Panc1 (cell line): ENCODE measurements around the gene FHIT. TPM values are rescaled to one million over a fixed set of nuclear protein-coding genes. Genes with fewer than 3 reads are reported as not detected.
"Not testable (repeated sequence)": the region's sequence is repeated elsewhere in the genome, so short reads cannot be mapped to it uniquely, and the experiment has no call there.

ENCODE experiments used
- ATAC-seq: fragments of 200-7000 bp; cut with Tn5 transposase; 2 replicates; pipeline ENCODE4 v1.9.1; 2020; ENCODE audit warnings: mild to moderate bottlenecking, moderate library complexity
- BruUV-seq: library from RNA; stranded (reverse); fragments of 400-500 nt; replicated peaks from 2 replicates; lab custom pipeline; 2021; lab: Mats Ljungman, UMichigan
- CTCF ChIA-PET: fragments of 300-600 bp; sonication (Branson Sonifier 250); formaldehyde crosslinking; loops from one replicate; lab custom pipeline; 2022; ENCODE audit warnings: antibody characterized with exemption; lab: Charles Lee
- POLR2A ChIA-PET: fragments of 300-600 bp; sonication (Branson Sonifier 250); formaldehyde crosslinking; loops from one replicate; lab custom pipeline; 2022; ENCODE audit warnings: antibody characterized with exemption; lab: Charles Lee
- DNase-seq: peaks from one replicate; pipeline ENCODE4 v3.0.0-alpha.2; 2010; ENCODE audit warnings: low read depth, low spot score
- H3K27ac ChIP-seq: 2 replicates; pipeline ENCODE4 v1.5.1; 2011; ENCODE audit warnings: mild to moderate bottlenecking, low read length, inconsistent platforms
- H3K27me3 ChIP-seq: fragments of 200-500 bp; sonication (Bioruptor generic); 2 replicates; pipeline ENCODE4 v1.6.0; 2014; ENCODE audit warnings: low read length, inconsistent platforms; ENCODE audit not compliant: control insufficient read depth, insufficient read depth
- H3K36me3 ChIP-seq: fragments of 200-500 bp; sonication (Bioruptor generic); 2 replicates; pipeline ENCODE4 v1.5.1; 2014; ENCODE audit warnings: inconsistent platforms, mild to moderate bottlenecking, low read length, moderate library complexity; ENCODE audit not compliant: control insufficient read depth, insufficient read depth
- H3K4me1 ChIP-seq: 2 replicates; pipeline ENCODE4 v1.5.1; 2011; ENCODE audit warnings: inconsistent platforms, mild to moderate bottlenecking, low read length, moderate library complexity; ENCODE audit not compliant: control insufficient read depth, insufficient read depth
- H3K4me3 ChIP-seq, 2 experiments: 2 replicates each; pipeline ENCODE4 v1.5.1; 2011 to 2012; ENCODE audit warnings: low read depth in 2 of 2, low read length in 2 of 2, mild to moderate bottlenecking in 2 of 2, inconsistent platforms in 1 of 2, moderate library complexity in 1 of 2
- H3K9me3 ChIP-seq: fragments of 200-500 bp; sonication (Bioruptor generic); 2 replicates; pipeline ENCODE4 v1.5.1; 2014; ENCODE audit warnings: low read depth, mild to moderate bottlenecking, inconsistent platforms, low read length, moderate library complexity; ENCODE audit not compliant: control insufficient read depth, insufficient read depth
- POLR2AphosphoS5 ChIP-seq: IDR thresholded peaks from 2 replicates; pipeline ENCODE4 v1.6.1; 2012; ENCODE audit warnings: mild to moderate bottlenecking, low read depth, low read length, moderate library complexity
- SIN3A ChIP-seq: IDR thresholded peaks from 2 replicates; pipeline ENCODE4 v1.6.1; 2012; ENCODE audit warnings: low read depth, mild to moderate bottlenecking, low read length, moderate library complexity, borderline replicate concordance; ENCODE audit not compliant: insufficient read depth
- TCF7L2 ChIP-seq: IDR thresholded peaks from 2 replicates; pipeline ENCODE4 v1.6.1; 2011; ENCODE audit warnings: mild to moderate bottlenecking, low read depth, low read length, inconsistent platforms
- in situ Hi-C: cut with HindIII; loops from 2 replicates; pipeline ENCODE4 v1.10.0; 2016; ENCODE audit warnings: low sequenced_read_pairs, low pct_unique_long_range_greater_than_20kb
- intact Hi-C: fragments of 100-400 bp; cut with micrococcal nuclease; formaldehyde crosslinking; loops from one replicate; pipeline ENCODE4 v1.10.0; 2022; ENCODE audit not compliant: unreplicated experiment
- total RNA-seq: library from RNA; stranded (reverse); gene quantifications from one replicate; pipeline ENCODE4 v1.2.1, GENCODE V29; 2021; ENCODE audit not compliant: unreplicated experiment
- TF ChIP-seq, protein P1 (sequence below): fragments of 450-650 bp; IDR thresholded peaks from 2 replicates; pipeline ENCODE4 v1.5.1; 2017; ENCODE audit warnings: mild to moderate bottlenecking
- TF ChIP-seq, protein P2 (sequence below), 2 experiments: IDR thresholded peaks; 2 replicates each; pipeline ENCODE4 v1.6.1; 2011 to 2012; ENCODE audit warnings: low read depth in 2 of 2, control low read depth in 1 of 2, low read length in 1 of 2, mild to moderate bottlenecking in 1 of 2, moderate library complexity in 1 of 2; ENCODE audit not compliant: insufficient read depth in 1 of 2

FHIT gene
- total RNA-seq, 1 experiment from 2014 or later, result 2.2 TPM

DNA sequence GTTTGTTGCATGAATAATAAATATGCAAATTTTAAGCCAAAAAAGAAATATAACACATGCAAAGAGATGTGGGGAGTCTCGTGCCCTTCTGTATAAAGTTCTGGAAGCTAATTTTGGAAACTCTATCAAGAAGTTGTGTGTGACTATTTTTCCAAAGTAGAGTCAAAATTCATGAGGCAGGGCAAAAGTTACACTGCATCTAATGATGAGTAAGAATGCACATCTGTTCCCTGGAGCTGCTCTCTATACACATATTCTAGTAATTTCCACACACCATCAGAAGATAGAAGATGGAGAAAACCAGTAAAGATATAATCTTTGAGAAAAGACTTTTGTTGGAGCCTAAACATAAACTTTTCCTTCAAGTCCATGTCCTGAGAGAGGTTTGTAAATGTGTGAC lies 199.6 kb downstream of the FHIT start:
- intact Hi-C loops, result no loop called here
- ChIA-PET POLR2A (no interaction called here), CTCF (no interaction called here)
- Histone ChIP-seq H3K4me1 (no peaks in the 10 kb centered on the region), H3K9me3 (no peaks in the 10 kb centered on the region), H3K36me3 (no peaks in the 10 kb centered on the region), H3K27me3 (no peaks in the 10 kb centered on the region), H3K27ac (no peak overlapping the region), H3K4me3 (no peak overlapping the region)
- BruUV-seq, result no TSS peak
- no peak for ATAC-seq
- TF ChIP-seq POLR2AphosphoS5, result no peak
- no peak for TF ChIP-seq TCF7L2
- TF ChIP-seq, protein P1, sequence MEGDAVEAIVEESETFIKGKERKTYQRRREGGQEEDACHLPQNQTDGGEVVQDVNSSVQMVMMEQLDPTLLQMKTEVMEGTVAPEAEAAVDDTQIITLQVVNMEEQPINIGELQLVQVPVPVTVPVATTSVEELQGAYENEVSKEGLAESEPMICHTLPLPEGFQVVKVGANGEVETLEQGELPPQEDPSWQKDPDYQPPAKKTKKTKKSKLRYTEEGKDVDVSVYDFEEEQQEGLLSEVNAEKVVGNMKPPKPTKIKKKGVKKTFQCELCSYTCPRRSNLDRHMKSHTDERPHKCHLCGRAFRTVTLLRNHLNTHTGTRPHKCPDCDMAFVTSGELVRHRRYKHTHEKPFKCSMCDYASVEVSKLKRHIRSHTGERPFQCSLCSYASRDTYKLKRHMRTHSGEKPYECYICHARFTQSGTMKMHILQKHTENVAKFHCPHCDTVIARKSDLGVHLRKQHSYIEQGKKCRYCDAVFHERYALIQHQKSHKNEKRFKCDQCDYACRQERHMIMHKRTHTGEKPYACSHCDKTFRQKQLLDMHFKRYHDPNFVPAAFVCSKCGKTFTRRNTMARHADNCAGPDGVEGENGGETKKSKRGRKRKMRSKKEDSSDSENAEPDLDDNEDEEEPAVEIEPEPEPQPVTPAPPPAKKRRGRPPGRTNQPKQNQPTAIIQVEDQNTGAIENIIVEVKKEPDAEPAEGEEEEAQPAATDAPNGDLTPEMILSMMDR, result no peak
- TF ChIP-seq SIN3A, result no peak
- TF ChIP-seq, protein P2, sequence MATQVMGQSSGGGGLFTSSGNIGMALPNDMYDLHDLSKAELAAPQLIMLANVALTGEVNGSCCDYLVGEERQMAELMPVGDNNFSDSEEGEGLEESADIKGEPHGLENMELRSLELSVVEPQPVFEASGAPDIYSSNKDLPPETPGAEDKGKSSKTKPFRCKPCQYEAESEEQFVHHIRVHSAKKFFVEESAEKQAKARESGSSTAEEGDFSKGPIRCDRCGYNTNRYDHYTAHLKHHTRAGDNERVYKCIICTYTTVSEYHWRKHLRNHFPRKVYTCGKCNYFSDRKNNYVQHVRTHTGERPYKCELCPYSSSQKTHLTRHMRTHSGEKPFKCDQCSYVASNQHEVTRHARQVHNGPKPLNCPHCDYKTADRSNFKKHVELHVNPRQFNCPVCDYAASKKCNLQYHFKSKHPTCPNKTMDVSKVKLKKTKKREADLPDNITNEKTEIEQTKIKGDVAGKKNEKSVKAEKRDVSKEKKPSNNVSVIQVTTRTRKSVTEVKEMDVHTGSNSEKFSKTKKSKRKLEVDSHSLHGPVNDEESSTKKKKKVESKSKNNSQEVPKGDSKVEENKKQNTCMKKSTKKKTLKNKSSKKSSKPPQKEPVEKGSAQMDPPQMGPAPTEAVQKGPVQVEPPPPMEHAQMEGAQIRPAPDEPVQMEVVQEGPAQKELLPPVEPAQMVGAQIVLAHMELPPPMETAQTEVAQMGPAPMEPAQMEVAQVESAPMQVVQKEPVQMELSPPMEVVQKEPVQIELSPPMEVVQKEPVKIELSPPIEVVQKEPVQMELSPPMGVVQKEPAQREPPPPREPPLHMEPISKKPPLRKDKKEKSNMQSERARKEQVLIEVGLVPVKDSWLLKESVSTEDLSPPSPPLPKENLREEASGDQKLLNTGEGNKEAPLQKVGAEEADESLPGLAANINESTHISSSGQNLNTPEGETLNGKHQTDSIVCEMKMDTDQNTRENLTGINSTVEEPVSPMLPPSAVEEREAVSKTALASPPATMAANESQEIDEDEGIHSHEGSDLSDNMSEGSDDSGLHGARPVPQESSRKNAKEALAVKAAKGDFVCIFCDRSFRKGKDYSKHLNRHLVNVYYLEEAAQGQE (IDR thresholded peaks at IDR 0.05; ENCODE audit: insufficient read depth in 1 of 2, low read depth in 2 of 2, low read length in 1 of 2), result no peak
- no peak for DNase-seq
- in situ Hi-C loops, result no loop called here

DNA sequence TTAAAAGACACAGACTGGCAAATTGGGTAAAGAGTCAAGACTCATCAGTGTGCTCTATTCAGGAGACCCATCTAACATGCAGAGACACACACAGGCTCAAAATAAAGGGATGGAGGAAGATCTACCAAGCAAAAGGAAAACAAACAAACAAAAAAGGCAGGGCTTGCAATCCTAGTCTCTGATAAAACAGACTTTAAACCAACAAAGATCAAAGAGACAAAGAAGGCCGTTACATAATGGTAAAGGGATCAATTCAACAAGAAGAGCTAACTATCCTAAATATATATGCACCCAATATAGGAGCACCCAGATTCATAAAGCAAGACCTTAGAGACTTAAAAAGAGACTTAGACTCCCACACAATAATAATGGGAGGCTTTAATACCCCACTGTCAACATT lies 206.1 kb downstream of the FHIT start:
- POLR2A ChIA-PET, H3K4me3 ChIP-seq, ATAC-seq, H3K9me3 ChIP-seq, H3K4me1 ChIP-seq, in situ Hi-C loops, DNase-seq, BruUV-seq, H3K27ac ChIP-seq, H3K27me3 ChIP-seq, CTCF ChIA-PET, H3K36me3 ChIP-seq, intact Hi-C loops: not testable (repeated sequence)

DNA sequence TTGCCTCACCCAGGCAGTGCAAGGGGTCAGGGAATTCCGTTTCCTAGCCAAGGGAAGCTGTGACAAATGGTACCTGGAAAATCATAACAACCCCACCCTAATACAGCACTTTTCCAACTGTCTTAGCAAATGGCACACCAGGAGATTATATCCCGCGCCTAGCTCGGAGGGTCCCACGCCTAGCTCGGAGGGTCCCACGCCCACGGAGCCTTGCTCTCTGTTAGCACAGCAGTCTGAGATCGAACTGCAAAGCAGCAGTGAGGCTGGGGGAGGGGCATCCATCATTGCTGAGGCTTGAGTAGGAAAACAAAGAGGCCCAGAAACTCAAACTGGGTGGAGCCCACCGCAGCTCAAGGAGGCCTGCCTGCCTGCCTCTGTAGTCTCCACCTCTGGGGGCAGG lies 208.1 kb downstream of the FHIT start:
- Histone ChIP-seq H3K27me3 (no peaks in the 10 kb centered on the region), H3K9me3 (no peaks in the 10 kb centered on the region), H3K4me3 (no peak overlapping the region), H3K27ac (no peak overlapping the region), H3K4me1 (no peaks in the 10 kb centered on the region), H3K36me3 (no peaks in the 10 kb centered on the region)
- no peak for DNase-seq
- BruUV-seq, result no TSS peak
- ChIA-PET CTCF (no interaction called here), POLR2A (no interaction called here)
- intact Hi-C loops, result no loop called here
- TF ChIP-seq POLR2AphosphoS5 (no peak), TCF7L2 (no peak), SIN3A (no peak)
- TF ChIP-seq, protein P1, result no peak
- TF ChIP-seq, protein P2 (IDR thresholded peaks at IDR 0.05; ENCODE audit: insufficient read depth in 1 of 2, low read depth in 2 of 2, low read length in 1 of 2), result no peak
- no peak for ATAC-seq
- in situ Hi-C loops, result no loop called here
